Measurements from ENCODE around the gene CADPS2.

The CADPS2 gene

GRCh38 chr7:122515404-122515803 is 370.9 kb downstream of the CADPS2 start:
- DNase-seq, result no peak

GRCh38 chr7:122511268-122511667 is 375.0 kb downstream of the CADPS2 start:
- no peak for DNase-seq

GRCh38 chr7:122507591-122507990 is 378.7 kb downstream of the CADPS2 start:
- no peak for DNase-seq

- DNase-seq, result no peak
These were observed 394.3 kb downstream of the CADPS2 start for GRCh38 chr7:122492007-122492406.

GRCh38 chr7:122488241-122488640 is 398.0 kb downstream of the CADPS2 start:
- DNase-seq, result no peak

GRCh38 chr7:122487131-122487530 is 399.1 kb downstream of the CADPS2 start:
- DNase-seq, result no peak

GRCh38 chr7:122485856-122486255 is 400.4 kb downstream of the CADPS2 start:
- DNase-seq, result no peak

- DNase-seq, result no peak
These were observed 404.0 kb downstream of the CADPS2 start for GRCh38 chr7:122482212-122482611.

GRCh38 chr7:122470859-122471258 is 415.4 kb downstream of the CADPS2 start:
- DNase-seq, result no peak

GRCh38 chr7:122468945-122469344 is 417.3 kb downstream of the CADPS2 start:
- no peak for DNase-seq

GRCh38 chr7:122467661-122468449 is 418.4 kb downstream of the CADPS2 start:
- no peak for DNase-seq

GRCh38 chr7:122465296-122465695 is 421.0 kb downstream of the CADPS2 start:
- no peak for DNase-seq

- no peak for DNase-seq
These were observed 422.6 kb downstream of the CADPS2 start for GRCh38 chr7:122463631-122464030.

GRCh38 chr7:122460936-122461335 is 425.3 kb downstream of the CADPS2 start:
- no peak for DNase-seq

GRCh38 chr7:122457969-122458368 is 428.3 kb downstream of the CADPS2 start:
- DNase-seq, result no peak

- no peak for DNase-seq
These were observed 428.9 kb downstream of the CADPS2 start for GRCh38 chr7:122457325-122457724.

- DNase-seq, result no peak
These were observed 431.3 kb downstream of the CADPS2 start for GRCh38 chr7:122454776-122455507.

- DNase-seq, result no peak
These were observed 432.8 kb downstream of the CADPS2 start for GRCh38 chr7:122453432-122453831.

- no peak for DNase-seq
These were observed 437.2 kb downstream of the CADPS2 start for GRCh38 chr7:122448893-122449589.

- no peak for DNase-seq
These were observed 443.3 kb downstream of the CADPS2 start for GRCh38 chr7:122442929-122443328.

GRCh38 chr7:122438492-122438891 is 447.8 kb downstream of the CADPS2 start:
- no peak for DNase-seq

GRCh38 chr7:122438006-122438405 is 448.3 kb downstream of the CADPS2 start:
- DNase-seq, result no peak

- no peak for DNase-seq
These were observed 452.5 kb downstream of the CADPS2 start for GRCh38 chr7:122433765-122434164.

- no peak for DNase-seq
These were observed 455.6 kb downstream of the CADPS2 start for GRCh38 chr7:122430710-122431109.
